ENCODE data around the gene KIR3DL2.
"Not testable (repeated sequence)": the region's sequence is repeated elsewhere in the genome, so short reads cannot be mapped to it uniquely, and the experiment has no call there.

Gene KIR3DL2

GRCh38 chr19:54843171-54843570, 7.1 kb upstream of the KIR3DL2 start:
- not testable (repeated sequence) for H3K4me1 Mint-ChIP-seq (ENCODE audit: low read depth); H3K9me3 Mint-ChIP-seq; H3K36me3 Mint-ChIP-seq (ENCODE audit: low read depth); H3K27ac Mint-ChIP-seq; H3K27me3 Mint-ChIP-seq; H3K4me3 Mint-ChIP-seq

DNA sequence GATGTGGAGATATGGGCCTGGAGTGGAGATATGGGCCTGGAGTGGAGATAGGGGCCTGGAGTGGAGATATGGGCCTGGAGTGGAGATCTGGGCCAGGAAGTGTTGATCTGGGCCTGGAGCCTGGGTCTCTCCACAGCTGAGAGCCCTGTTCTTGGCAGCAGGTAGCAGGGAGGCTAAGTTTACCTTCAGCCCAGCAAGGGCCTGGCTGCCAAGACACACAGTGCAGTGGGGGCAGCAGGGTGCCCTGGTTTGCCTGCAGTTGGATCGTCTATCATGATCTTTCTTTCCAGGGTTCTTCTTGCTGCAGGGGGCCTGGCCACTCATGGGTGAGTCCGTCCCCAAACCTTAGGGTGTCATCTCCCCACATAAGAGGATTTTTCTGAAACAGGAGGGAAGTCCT, 687 bp downstream of the KIR3DL2 start:
- Mint-ChIP-seq H3K4me3 (no peak overlapping the region), H3K27ac (no peak overlapping the region), H3K9me3 (no peaks in the 10 kb centered on the region), H3K4me1 (ENCODE audit: low read depth) (no peaks in the 10 kb centered on the region), H3K36me3 (ENCODE audit: low read depth) (no peaks in the 10 kb centered on the region), H3K27me3 (peaks cover 10% of the 10 kb centered on the region)

- Mint-ChIP-seq H3K27ac (no peak overlapping the region), H3K4me1 (ENCODE audit: low read depth) (no peaks in the 10 kb centered on the region), H3K9me3 (no peaks in the 10 kb centered on the region), H3K4me3 (no peak overlapping the region), H3K36me3 (ENCODE audit: low read depth) (no peaks in the 10 kb centered on the region), H3K27me3 (peaks cover 10% of the 10 kb centered on the region)
Measured at GRCh38 chr19:54851353-54851752, 1.1 kb downstream of the KIR3DL2 start.

- not testable (repeated sequence) for H3K4me3 Mint-ChIP-seq
Measured at GRCh38 chr19:54855241-54855640, 5.0 kb downstream of the KIR3DL2 start.

GRCh38 chr19:54858476-54858875, 8.2 kb downstream of the KIR3DL2 start:
- H3K36me3 Mint-ChIP-seq (ENCODE audit: low read depth) = not testable (repeated sequence)

More at GRCh38 chr19:54855241-54855640, 5.0 kb downstream of the KIR3DL2 start:
- H3K9me3 Mint-ChIP-seq; H3K36me3 Mint-ChIP-seq (ENCODE audit: low read depth); H3K4me1 Mint-ChIP-seq (ENCODE audit: low read depth); H3K27me3 Mint-ChIP-seq; H3K27ac Mint-ChIP-seq: not testable (repeated sequence)

GRCh38 chr19:54859421-54859820, 9.2 kb downstream of the KIR3DL2 start:
- H3K27me3 Mint-ChIP-seq = peaks cover 14% of the 10 kb centered on the region
- H3K4me3 Mint-ChIP-seq; H3K27ac Mint-ChIP-seq; H3K36me3 Mint-ChIP-seq (ENCODE audit: low read depth); H3K9me3 Mint-ChIP-seq; H3K4me1 Mint-ChIP-seq (ENCODE audit: low read depth): not testable (repeated sequence)

More at GRCh38 chr19:54858476-54858875, 8.2 kb downstream of the KIR3DL2 start:
- not testable (repeated sequence) for H3K4me1 Mint-ChIP-seq (ENCODE audit: low read depth); H3K9me3 Mint-ChIP-seq; H3K4me3 Mint-ChIP-seq; H3K27ac Mint-ChIP-seq
- H3K27me3 Mint-ChIP-seq = peaks cover 14% of the 10 kb centered on the region

DNA sequence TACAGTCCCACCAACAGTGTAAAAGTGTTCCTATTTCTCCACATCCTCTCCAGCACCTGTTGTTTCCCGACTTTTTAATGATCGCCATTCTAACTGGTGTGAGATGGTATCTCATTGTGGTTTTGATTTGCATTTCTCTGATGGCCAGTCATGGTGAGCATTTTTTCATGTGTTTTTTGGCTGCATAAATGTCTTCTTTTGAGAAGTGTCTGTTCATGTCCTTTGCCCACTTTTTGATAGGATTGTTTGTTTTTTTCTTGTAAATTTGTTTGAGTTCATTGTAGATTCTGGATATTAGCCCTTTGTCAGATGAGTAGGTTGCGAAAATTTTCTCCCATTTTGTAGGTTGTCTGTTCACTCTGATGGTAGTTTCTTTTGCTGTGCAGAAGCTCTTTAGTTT, 13.2 kb downstream of the KIR3DL2 start:
- not testable (repeated sequence) for H3K27ac Mint-ChIP-seq; H3K36me3 Mint-ChIP-seq (ENCODE audit: low read depth); H3K9me3 Mint-ChIP-seq; H3K4me3 Mint-ChIP-seq; H3K4me1 Mint-ChIP-seq (ENCODE audit: low read depth)
- peaks cover 25% of the 10 kb centered on the region for H3K27me3 Mint-ChIP-seq

DNA sequence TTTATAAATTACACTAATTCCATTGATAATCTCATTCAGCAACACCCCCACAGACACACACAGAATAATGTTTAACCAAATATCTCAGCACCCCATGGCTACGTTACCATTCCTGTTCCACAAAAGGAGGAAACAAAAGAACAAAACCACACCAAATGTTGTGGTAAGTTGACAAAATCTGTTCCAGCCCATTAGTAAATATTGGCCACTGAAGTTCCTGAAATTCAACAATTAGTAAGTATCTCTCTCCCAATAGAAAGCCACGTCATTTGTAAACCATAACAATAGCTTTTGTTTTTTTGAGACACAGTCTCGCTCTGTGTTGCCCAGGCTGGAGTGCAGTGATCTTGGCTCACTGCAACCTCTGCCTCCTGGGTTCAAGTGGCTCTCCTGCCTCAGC, 21.5 kb downstream of the KIR3DL2 start:
- peaks cover 23% of the 10 kb centered on the region for H3K27me3 Mint-ChIP-seq
- H3K4me1 Mint-ChIP-seq (ENCODE audit: low read depth) = no peaks in the 10 kb centered on the region
- no peaks in the 10 kb centered on the region for H3K36me3 Mint-ChIP-seq (ENCODE audit: low read depth)
- H3K27ac Mint-ChIP-seq = no peak overlapping the region
- H3K9me3 Mint-ChIP-seq = no peaks in the 10 kb centered on the region
- no peak overlapping the region for H3K4me3 Mint-ChIP-seq

GRCh38 chr19:54873990-54874389, 23.7 kb downstream of the KIR3DL2 start, which contains the start of gene FCAR:
Gene FCAR (plus strand): TSS chr19:54874235. CDS start chr19:54874290, 55 bp downstream.
- Mint-ChIP-seq H3K27me3 (peaks cover 27% of the 10 kb centered on the region), H3K9me3 (no peaks in the 10 kb centered on the region), H3K4me3 (no peak within 1 kb of the TSS), H3K4me1 (ENCODE audit: low read depth) (no peaks in the 10 kb centered on the region), H3K27ac (no peak within 1 kb of the TSS), H3K36me3 (ENCODE audit: low read depth) (no peaks in the 10 kb centered on the region)

GRCh38 chr19:54875506-54875905, 25.3 kb downstream of the KIR3DL2 start:
- Mint-ChIP-seq H3K4me3 (no peak overlapping the region), H3K27ac (no peak overlapping the region), H3K27me3 (peaks cover 34% of the 10 kb centered on the region), H3K36me3 (ENCODE audit: low read depth) (no peaks in the 10 kb centered on the region), H3K4me1 (ENCODE audit: low read depth) (no peaks in the 10 kb centered on the region), H3K9me3 (no peaks in the 10 kb centered on the region)

DNA sequence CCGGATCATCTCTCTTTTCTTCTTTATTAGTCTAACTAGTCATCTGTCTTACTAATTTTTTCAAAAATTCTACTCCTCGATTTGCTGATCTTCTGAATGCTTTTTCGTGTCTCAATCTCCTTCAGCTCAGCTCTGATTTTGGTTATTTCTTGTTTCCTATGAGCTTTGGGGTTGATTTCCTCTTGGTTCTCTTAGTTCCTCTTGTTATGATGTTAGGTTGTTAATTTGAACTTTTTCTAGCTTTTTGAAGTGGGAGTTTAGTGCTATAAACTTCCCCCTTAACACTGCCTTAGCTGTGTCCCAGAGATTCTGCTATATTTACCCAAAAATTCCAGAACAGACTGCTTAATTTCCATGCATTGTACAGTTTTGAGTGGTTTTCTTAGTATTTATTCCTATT, 27.2 kb downstream of the KIR3DL2 start:
- Mint-ChIP-seq H3K36me3 (ENCODE audit: low read depth) (no peaks in the 10 kb centered on the region), H3K9me3 (no peaks in the 10 kb centered on the region), H3K4me1 (ENCODE audit: low read depth) (no peaks in the 10 kb centered on the region), H3K4me3 (no peak overlapping the region), H3K27me3 (peaks cover 35% of the 10 kb centered on the region), H3K27ac (no peak overlapping the region)

GRCh38 chr19:54881884-54882283, 31.6 kb downstream of the KIR3DL2 start:
- H3K4me1 Mint-ChIP-seq (ENCODE audit: low read depth) = peaks cover 4% of the 10 kb centered on the region
- no peak overlapping the region for H3K4me3 Mint-ChIP-seq
- no peaks in the 10 kb centered on the region for H3K9me3 Mint-ChIP-seq
- peaks cover 34% of the 10 kb centered on the region for H3K27me3 Mint-ChIP-seq
- H3K36me3 Mint-ChIP-seq (ENCODE audit: low read depth) = no peaks in the 10 kb centered on the region
- no peak overlapping the region for H3K27ac Mint-ChIP-seq

- no peaks in the 10 kb centered on the region for H3K9me3 Mint-ChIP-seq
Measured at GRCh38 chr19:54882758-54883157, 32.5 kb downstream of the KIR3DL2 start.

GRCh38 chr19:54883228-54883627, 33.0 kb downstream of the KIR3DL2 start:
- Mint-ChIP-seq H3K36me3 (ENCODE audit: low read depth) (no peaks in the 10 kb centered on the region), H3K27ac (no peak overlapping the region), H3K4me3 (no peak overlapping the region), H3K4me1 (ENCODE audit: low read depth) (peaks cover 4% of the 10 kb centered on the region), H3K27me3 (peaks cover 24% of the 10 kb centered on the region), H3K9me3 (no peaks in the 10 kb centered on the region)

More at GRCh38 chr19:54882758-54883157, 32.5 kb downstream of the KIR3DL2 start:
- Mint-ChIP-seq H3K27me3 (peaks cover 27% of the 10 kb centered on the region), H3K4me1 (ENCODE audit: low read depth) (peaks cover 4% of the 10 kb centered on the region), H3K27ac (no peak overlapping the region), H3K36me3 (ENCODE audit: low read depth) (no peaks in the 10 kb centered on the region), H3K4me3 (no peak overlapping the region)

DNA sequence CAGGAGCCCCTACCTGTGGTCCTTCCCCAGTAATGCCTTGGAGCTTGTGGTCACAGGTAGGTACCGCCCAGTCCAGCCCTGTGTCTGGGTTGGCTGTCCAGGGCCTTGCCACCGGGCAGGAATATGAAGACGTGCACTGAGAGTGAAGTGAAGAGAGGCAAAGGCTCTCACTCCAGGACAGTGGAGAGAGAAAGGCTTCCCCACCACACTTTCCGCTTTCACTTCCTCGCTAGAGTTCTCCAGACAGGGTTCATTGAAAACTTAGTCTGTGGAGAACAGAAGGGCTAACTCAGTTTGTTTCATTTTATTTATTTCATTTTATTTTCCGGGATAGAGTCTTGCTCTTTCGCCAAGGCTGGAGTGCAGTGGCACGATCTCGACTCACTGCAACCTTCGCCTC, 38.0 kb downstream of the KIR3DL2 start:
- H3K27ac Mint-ChIP-seq = no peak overlapping the region
- H3K4me3 Mint-ChIP-seq = no peak overlapping the region
- H3K27me3 Mint-ChIP-seq = no peaks in the 10 kb centered on the region
- no peaks in the 10 kb centered on the region for H3K36me3 Mint-ChIP-seq (ENCODE audit: low read depth)
- H3K4me1 Mint-ChIP-seq (ENCODE audit: low read depth) = no peaks in the 10 kb centered on the region
- H3K9me3 Mint-ChIP-seq = no peaks in the 10 kb centered on the region

DNA sequence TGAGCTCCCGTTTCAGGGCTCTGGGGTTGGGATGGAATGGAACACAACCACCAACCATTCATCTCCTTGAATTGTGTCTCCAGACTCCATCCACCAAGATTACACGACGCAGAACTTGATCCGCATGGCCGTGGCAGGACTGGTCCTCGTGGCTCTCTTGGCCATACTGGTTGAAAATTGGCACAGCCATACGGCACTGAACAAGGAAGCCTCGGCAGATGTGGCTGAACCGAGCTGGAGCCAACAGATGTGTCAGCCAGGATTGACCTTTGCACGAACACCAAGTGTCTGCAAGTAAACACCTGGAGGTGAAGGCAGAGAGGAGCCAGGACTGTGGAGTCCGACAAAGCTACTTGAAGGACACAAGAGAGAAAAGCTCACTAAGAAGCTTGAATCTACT, 39.3 kb downstream of the KIR3DL2 start:
- H3K4me1 Mint-ChIP-seq (ENCODE audit: low read depth) = no peaks in the 10 kb centered on the region
- no peaks in the 10 kb centered on the region for H3K27me3 Mint-ChIP-seq
- no peaks in the 10 kb centered on the region for H3K9me3 Mint-ChIP-seq
- H3K27ac Mint-ChIP-seq = no peak overlapping the region
- no peak overlapping the region for H3K4me3 Mint-ChIP-seq
- H3K36me3 Mint-ChIP-seq (ENCODE audit: low read depth) = no peaks in the 10 kb centered on the region
